IPS-NIHi11 (cell line): Measurements from ENCODE around the gene UNG.
"Not testable (repeated sequence)": the region's sequence is repeated elsewhere in the genome, so short reads cannot be mapped to it uniquely, and the experiment has no call there.

Experiments
- DNase-seq: peaks from one replicate; pipeline ENCODE4 v3.0.0; 2012; ENCODE audit warnings: mixed read lengths, low spot score

UNG gene

DNA sequence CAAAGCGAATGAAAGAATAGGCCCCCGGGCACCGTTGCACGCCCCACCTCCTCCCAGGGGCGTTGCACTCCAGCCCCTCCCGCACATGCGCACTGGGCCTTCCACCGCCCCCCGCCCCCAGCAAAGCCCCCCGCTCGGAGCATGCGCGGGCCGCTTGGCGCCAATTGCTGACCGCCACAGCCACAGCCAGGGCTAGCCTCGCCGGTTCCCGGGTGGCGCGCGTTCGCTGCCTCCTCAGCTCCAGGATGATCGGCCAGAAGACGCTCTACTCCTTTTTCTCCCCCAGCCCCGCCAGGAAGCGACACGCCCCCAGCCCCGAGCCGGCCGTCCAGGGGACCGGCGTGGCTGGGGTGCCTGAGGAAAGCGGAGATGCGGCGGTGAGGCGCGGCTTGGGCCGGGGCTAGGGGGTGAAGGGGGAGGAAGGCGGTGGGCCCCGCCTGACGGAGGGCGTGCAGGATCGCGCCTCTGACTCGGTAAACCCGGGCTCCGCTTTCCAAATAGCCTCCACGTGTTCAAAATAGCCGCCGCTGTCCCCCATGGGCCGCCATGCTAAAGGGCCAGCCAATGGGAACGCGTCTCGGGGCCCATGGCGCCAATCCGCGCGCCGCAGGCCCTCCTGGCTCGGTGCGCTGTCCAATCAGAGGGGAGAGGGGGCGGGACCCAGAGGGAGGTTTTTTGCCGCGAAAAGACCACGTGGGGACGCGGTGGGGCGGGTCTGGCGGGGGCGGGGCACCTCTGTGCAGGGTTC lies at the start of gene UNG:
UNG (plus strand) TSS at position 163 of the 748 bp plus-strand sequence; CDS start at position 246, 83 bp downstream.
- peak; percentile 97 for DNase-seq

GRCh38 chr12:109048706-109049105 lies 48.7 kb upstream of the UNG start:
- not testable (repeated sequence) for DNase-seq

DNA sequence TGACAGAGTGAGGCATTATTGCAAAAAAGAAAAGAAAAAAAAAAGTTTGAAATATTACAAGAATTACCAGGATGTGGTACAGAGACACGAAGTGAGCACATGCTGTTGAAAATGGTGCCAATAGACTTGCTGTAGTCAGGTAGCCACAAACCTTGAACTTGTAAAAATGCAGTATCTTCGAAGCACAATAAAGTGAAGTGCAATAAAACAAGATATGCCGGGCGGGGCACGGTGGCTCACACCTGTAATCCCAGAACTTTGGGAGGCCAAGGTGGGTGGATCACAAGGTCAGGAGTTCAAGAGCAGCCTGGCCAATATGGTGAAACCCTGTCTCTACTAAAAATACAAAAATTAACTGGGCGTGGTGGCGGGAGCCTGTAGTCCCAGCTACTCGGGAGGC lies 47.6 kb upstream of the UNG start:
- DNase-seq = not testable (repeated sequence)

DNA sequence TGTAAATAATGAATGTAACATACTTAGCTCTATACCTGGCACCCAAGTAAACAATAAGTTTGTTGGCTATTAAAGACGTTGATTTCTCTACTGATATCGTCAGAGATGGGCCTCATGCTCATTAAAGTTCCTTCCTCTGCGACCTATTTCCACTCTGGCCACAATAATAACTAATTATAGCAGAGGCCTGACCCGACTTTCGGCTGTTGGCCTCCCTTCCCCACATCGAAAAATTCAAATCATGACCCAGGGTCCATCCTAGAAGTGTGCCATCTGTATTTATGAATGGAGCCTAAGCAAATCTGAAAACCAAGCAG lies 45.3 kb upstream of the UNG start:
- no peak for DNase-seq

DNA sequence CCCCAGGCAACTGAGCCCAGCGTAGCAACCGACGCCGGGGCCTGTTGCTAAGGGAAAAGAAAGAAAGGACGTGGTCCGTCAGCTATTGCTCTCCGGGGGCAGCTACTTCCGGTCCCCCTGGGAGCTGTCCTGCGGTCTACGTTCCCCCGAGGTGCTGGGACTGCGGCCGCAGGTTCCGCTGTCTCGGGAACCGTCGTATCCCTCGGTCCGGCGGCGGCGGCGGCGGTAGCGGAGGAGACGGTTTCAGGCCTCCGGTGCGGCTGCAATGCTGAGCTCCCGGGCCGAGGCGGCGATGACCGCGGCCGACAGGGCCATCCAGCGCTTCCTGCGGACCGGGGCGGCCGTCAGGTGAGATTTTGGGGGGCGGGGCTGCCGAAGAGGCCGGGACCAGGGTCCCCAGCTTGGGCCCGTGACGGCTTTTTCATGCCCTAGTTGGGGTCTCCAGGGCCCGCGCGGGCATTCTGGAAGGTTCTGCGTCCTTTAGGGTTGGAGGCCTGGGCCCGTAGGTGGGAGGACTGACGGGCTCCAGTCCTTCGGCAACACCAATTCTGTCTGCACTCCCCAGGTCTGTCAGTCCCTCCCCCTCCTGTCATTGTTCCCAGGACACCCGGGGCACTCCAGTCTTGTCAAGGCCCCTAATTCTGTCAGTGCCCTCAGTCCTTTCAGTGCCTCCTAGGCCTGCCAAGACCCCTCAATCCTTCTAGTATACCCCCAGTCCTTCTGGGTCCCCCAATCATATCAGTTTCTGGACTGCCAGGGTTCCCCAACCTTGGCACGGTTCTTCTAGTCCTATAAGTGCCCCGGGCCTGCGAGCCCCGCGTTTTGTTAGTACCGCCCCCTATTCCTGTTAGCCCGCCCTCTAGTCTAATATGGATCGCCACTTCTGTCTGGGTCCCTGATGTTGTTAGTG lies 44.7 kb upstream of the UNG start, which contains the start of gene USP30:
USP30 (plus strand) TSS at position 163 of the 910 bp plus-strand sequence; CDS start at position 266, 103 bp downstream.
- DNase-seq = peak; percentile 97

GRCh38 chr12:109053382-109054123 lies 43.8 kb upstream of the UNG start:
- no peak for DNase-seq

GRCh38 chr12:109054124-109054513 lies 43.3 kb upstream of the UNG start:
- not testable (repeated sequence) for DNase-seq

- DNase-seq = no peak
Measured at GRCh38 chr12:109054520-109054919, 42.9 kb upstream of the UNG start.

DNA sequence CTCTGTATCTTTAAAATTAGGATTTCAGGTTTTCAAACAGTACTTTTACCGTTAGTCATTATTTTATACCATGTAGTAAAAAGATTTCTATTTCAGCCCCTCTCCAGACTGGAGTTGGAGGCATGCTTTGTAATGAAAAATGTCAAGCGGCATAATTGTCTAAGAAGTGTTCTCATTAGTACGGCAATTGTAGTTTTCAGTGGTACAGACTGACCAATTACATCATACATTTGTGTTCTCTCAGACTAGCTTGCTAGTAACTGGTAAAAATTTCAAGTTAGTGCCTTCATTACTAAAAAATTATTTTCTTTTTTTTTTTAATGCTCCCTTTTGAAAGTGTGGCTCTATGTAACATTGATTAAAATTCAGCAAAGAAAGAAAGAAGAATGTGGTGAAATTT lies 40.5 kb upstream of the UNG start:
- no peak for DNase-seq

- DNase-seq = no peak
Measured at GRCh38 chr12:109057376-109057775, 40.0 kb upstream of the UNG start.

DNA sequence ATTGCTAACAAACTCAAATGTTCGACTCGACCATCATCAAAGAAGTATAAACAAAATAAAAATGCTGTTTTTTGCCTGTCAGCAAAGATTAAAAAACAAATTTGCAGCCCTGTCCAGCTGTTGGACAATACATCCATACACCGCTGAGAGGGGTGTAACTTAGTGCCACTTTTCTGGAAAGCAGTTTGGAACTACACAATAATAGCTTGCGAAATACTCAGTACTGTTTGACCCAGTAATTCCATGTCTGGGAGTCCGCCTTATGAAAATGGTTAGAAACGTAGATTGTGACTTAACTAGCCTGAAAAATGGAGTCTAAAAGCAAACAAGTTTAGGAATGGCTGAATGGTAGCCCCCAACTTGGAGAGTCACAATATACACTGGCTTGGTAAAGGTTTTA lies 38.6 kb upstream of the UNG start:
- DNase-seq = no peak

DNA sequence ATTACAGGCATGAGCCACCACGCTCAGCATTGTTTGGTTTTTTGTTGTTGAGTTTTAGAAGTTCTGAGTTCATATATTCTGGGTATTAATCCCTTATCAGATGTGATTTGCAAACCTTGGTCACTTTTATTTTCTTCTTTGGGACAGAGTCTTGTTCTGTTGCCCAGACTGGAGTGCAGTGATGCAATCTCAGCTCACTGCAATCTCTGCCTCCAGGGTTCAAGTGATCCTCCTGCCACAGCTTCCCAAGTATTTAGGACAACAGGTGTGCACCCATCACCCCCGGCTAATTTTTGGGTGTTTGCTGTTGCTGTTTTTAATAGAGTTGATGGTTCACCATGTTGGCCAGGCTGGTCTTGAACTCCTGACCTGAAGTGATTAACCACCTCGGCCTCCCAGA lies 33.3 kb upstream of the UNG start:
- no peak for DNase-seq

DNA sequence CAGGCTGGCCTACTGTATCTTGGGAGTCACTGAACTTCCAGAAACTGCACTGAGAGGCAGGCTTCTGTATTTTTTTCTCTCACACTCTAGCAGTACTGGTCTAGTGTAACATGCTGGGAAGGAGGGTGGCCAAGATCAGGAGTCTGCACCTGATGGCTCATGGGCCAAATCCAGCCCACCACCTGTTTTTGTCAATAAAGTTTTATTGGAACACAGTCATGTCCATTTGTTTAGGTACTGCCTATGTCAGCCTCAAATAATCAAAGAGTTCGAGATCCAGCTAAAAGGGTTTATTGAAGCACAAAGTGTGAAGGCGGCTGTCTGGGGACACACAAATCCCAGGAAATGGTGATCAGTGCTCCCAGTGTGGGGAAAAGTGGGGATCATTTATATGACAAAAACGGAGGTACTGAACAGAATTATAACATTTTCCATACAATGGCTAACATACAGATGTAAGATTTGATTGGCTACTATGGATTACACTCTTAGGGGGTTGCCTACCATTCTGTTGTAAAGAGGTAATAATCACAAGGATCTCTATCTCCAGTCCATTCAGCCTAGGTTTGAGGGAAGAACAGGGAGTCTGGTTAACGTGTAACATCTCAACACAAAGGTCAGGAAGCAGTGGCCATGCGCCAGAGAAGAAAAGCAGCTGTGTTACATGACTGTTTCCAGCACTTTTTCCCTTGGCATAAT lies 32.1 kb upstream of the UNG start:
- DNase-seq = no peak

DNA sequence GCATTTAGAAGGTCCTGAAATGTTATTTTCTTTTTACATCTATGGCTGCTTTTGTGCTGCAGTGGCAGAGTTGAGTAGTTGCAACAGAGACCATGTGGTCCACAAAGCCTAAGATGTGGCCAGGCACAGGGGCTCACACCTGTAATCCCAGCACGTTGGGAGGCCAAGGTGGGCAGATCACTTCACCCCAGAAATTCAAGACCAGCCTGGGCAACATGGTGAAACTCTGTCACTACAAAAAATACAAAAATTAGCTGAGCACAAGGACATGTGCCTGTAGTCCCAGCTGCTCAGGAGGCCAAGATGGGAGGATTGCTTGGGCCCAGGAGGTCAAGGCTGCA lies 31.6 kb upstream of the UNG start:
- no peak for DNase-seq

GRCh38 chr12:109069307-109070271 lies 27.8 kb upstream of the UNG start:
- peak; percentile 68 for DNase-seq

DNA sequence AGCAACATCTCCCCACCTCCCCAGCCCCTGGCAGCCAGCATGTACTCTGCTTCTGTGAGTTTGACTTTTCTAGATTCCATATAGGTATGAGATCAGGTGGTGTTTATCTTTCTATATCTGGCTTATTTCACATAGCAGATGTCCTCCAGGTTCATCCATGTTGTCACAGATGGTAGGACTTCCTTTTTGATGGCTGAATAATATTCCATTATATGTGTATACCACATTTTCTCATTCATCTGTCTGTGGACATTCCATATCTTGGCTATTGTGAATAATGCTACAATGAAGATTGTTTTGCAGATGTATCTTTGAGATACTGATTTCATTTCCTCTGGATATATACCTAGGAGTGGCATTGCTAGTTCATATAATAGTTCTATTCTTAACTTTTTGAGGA lies 22.5 kb upstream of the UNG start:
- DNase-seq = no peak

- no peak for DNase-seq
Measured at GRCh38 chr12:109082751-109083150, 14.6 kb upstream of the UNG start.

DNA sequence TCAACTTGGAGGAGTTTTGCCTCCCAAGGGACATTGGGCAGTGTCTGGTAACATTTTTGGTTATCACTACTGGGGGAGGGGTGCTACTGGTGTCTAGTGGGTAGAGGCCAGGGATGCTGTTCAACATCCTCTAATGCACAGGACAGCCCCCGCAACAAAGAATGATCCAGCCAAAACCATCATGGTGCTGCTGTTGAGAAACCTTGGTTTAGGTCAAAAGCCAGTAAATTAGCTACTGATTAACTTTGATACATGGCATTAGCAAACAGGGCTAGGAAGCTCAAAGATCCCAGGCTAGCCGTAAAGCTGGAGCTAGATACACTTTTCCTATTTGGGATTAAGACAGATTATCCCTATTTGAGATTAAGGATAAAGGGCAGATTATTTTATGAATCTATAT lies 13.0 kb upstream of the UNG start:
- DNase-seq = no peak

DNA sequence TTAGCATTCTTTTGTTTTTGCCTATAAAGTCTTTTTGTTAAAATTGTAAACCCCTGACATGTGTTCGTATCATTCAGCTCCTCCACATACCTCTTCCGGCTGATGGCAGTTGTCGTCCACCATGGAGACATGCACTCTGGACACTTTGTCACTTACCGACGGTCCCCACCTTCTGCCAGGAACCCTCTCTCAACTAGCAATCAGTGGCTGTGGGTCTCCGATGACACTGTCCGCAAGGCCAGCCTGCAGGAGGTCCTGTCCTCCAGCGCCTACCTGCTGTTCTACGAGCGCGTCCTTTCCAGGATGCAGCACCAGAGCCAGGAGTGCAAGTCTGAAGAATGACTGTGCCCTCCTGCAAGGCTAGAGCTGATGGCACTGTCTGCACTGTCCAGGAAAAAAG lies 11.8 kb upstream of the UNG start:
- DNase-seq = no peak

GRCh38 chr12:109087250-109087649 lies 10.1 kb upstream of the UNG start:
- DNase-seq = no peak

DNA sequence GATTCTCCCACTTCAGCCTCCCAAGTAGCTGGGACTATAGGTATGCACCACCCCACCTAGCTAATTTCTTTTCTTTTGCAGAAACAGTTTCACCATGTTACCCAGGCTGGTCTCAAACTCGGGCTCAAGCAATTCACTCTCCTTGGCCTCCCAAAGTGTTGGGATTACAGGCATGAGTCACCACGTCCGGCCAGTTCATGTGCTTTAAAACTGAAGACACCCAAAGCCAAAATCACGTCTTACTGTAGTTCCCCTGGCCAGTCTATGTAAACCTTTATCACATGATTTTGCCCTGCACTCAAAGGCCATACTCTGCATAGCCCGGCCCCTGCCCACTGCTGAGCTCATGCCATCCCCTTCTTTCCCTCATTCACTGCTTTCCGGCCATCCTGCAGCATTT lies 8.6 kb upstream of the UNG start:
- no peak for DNase-seq
